ENCODE data around the gene ESR1.

The ESR1 gene

DNA sequence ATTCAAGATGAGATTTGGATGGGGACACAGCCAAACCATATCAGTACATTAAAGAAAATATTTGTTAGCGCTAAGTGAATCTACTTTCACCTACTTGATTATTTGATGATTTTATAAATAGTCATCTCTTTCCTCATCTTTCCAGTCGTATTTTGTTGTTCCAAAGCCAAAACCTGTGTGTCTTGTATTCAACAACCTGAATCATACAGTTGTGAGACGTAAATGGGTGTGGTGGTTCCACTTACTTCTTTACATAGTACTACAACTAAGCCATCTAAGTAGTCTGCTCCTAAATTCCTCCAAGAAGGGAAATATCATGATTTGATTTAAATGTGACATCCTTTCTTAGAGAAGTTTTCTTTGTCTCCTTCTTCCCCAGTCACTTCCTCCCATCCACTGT is 132.8 kb downstream of the ESR1 start:
- TF ChIP-seq SNAI2 (CRISPR knock-in tag; IDR thresholded peaks at IDR 0.05) = no peak
- no peak for TF ChIP-seq RARB (CRISPR knock-in tag; IDR thresholded peaks at IDR 0.05)
- TF ChIP-seq ZFP30 (CRISPR knock-in tag; IDR thresholded peaks at IDR 0.05) = no peak
- TF ChIP-seq ZC3H10 (CRISPR knock-in tag; IDR thresholded peaks at IDR 0.05) = no peak
- TF ChIP-seq ZFP3 (CRISPR knock-in tag; IDR thresholded peaks at IDR 0.05) = no peak
- TF ChIP-seq, protein P1, sequence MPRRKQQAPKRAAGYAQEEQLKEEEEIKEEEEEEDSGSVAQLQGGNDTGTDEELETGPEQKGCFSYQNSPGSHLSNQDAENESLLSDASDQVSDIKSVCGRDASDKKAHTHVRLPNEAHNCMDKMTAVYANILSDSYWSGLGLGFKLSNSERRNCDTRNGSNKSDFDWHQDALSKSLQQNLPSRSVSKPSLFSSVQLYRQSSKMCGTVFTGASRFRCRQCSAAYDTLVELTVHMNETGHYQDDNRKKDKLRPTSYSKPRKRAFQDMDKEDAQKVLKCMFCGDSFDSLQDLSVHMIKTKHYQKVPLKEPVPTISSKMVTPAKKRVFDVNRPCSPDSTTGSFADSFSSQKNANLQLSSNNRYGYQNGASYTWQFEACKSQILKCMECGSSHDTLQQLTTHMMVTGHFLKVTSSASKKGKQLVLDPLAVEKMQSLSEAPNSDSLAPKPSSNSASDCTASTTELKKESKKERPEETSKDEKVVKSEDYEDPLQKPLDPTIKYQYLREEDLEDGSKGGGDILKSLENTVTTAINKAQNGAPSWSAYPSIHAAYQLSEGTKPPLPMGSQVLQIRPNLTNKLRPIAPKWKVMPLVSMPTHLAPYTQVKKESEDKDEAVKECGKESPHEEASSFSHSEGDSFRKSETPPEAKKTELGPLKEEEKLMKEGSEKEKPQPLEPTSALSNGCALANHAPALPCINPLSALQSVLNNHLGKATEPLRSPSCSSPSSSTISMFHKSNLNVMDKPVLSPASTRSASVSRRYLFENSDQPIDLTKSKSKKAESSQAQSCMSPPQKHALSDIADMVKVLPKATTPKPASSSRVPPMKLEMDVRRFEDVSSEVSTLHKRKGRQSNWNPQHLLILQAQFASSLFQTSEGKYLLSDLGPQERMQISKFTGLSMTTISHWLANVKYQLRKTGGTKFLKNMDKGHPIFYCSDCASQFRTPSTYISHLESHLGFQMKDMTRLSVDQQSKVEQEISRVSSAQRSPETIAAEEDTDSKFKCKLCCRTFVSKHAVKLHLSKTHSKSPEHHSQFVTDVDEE (CRISPR knock-in tag; IDR thresholded peaks at IDR 0.05) = no peak
- no peak for TF ChIP-seq CSDC2 (CRISPR knock-in tag; IDR thresholded peaks at IDR 0.05)
- TF ChIP-seq, protein P2, sequence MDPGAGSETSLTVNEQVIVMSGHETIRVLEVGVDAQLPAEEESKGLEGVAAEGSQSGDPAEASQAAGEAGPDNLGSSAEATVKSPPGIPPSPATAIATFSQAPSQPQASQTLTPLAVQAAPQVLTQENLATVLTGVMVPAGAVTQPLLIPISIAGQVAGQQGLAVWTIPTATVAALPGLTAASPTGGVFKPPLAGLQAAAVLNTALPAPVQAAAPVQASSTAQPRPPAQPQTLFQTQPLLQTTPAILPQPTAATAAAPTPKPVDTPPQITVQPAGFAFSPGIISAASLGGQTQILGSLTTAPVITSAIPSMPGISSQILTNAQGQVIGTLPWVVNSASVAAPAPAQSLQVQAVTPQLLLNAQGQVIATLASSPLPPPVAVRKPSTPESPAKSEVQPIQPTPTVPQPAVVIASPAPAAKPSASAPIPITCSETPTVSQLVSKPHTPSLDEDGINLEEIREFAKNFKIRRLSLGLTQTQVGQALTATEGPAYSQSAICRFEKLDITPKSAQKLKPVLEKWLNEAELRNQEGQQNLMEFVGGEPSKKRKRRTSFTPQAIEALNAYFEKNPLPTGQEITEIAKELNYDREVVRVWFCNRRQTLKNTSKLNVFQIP (CRISPR knock-in tag; IDR thresholded peaks at IDR 0.05; ENCODE audit: borderline replicate concordance, low read depth) = no peak
- no peak for TF ChIP-seq ESRRG (CRISPR knock-in tag; IDR thresholded peaks at IDR 0.05)
- no peak for TF ChIP-seq PPARA (CRISPR knock-in tag; IDR thresholded peaks at IDR 0.05; ENCODE audit: borderline replicate concordance)
- TF ChIP-seq OSR1 (CRISPR knock-in tag; IDR thresholded peaks at IDR 0.05) = no peak
- no peak for TF ChIP-seq ARNTL (CRISPR knock-in tag; IDR thresholded peaks at IDR 0.05; ENCODE audit: borderline replicate concordance, low read depth)
- TF ChIP-seq, protein P3, sequence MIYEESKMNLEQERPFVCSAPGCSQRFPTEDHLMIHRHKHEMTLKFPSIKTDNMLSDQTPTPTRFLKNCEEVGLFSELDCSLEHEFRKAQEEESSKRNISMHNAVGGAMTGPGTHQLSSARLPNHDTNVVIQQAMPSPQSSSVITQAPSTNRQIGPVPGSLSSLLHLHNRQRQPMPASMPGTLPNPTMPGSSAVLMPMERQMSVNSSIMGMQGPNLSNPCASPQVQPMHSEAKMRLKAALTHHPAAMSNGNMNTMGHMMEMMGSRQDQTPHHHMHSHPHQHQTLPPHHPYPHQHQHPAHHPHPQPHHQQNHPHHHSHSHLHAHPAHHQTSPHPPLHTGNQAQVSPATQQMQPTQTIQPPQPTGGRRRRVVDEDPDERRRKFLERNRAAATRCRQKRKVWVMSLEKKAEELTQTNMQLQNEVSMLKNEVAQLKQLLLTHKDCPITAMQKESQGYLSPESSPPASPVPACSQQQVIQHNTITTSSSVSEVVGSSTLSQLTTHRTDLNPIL (CRISPR knock-in tag; IDR thresholded peaks at IDR 0.05; ENCODE audit: low read depth) = no peak
- TF ChIP-seq ZNF8 (CRISPR knock-in tag; IDR thresholded peaks at IDR 0.05) = no peak
- no peak for TF ChIP-seq TCF4 (CRISPR knock-in tag; IDR thresholded peaks at IDR 0.05; ENCODE audit: borderline replicate concordance)

DNA sequence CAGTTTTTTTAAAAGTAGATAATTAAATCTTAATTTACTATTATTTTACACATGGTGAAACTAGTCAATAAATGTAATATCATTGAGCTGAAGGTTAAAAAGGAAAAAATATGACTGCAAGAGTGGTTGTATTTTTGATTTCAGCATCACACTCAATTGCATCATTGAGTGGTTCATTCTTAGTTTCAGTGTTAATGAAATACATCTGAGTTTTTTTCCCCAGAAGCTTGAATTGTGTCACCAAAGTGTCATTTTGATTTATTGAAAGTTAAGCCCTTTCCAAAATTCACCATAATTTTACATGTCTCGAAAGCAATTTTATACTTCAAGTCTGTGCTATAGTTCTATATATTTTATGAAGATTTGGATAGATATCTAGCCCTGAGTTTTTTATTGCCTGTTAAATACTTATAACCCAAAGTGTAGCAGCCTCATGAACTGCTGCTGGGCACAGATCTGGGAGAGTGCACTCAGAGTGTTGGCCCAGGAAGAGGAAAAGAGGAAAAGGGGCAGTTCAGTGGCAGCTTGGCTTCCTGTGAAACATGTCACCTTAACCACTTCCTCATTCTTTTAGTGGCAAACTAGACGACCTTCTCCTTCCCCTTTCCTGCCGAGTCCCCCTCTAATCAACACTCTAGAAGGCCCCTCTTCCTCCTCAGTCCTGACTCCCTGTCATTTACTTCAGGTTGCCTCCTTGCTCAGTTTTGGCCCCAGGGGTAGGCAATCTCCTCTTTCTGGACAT is 140.7 kb downstream of the ESR1 start:
- no peak for ATAC-seq

More for the DNA sequence above, 132.8 kb downstream of the ESR1 start:
- no peak for ATAC-seq

DNA sequence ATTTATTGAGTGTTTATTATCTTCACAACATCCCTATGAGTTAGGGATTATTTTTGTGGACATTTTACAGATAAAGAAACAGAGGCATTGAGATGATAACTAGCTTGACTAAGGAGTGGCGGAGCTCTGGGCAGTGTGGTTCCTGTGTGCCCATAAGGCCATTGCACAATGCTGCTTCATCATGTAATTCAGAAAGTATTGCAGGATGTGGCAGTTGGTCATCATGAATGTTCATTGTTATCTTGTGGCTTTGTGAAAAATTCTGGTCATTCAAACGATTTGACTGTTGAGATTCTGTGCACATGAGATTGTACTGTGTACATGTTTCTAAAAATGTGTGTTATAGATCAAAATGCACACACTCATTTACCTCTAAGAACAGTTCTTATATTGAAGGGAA is 150.8 kb downstream of the ESR1 start:
- ATAC-seq = no peak
- TF ChIP-seq SNAI2 (CRISPR knock-in tag; IDR thresholded peaks at IDR 0.05) = no peak
- TF ChIP-seq, protein P4, sequence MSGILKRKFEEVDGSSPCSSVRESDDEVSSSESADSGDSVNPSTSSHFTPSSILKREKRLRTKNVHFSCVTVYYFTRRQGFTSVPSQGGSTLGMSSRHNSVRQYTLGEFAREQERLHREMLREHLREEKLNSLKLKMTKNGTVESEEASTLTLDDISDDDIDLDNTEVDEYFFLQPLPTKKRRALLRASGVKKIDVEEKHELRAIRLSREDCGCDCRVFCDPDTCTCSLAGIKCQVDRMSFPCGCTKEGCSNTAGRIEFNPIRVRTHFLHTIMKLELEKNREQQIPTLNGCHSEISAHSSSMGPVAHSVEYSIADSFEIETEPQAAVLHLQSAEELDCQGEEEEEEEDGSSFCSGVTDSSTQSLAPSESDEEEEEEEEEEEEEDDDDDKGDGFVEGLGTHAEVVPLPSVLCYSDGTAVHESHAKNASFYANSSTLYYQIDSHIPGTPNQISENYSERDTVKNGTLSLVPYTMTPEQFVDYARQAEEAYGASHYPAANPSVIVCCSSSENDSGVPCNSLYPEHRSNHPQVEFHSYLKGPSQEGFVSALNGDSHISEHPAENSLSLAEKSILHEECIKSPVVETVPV (CRISPR knock-in tag; IDR thresholded peaks at IDR 0.05) = no peak
- no peak for TF ChIP-seq RARB (CRISPR knock-in tag; IDR thresholded peaks at IDR 0.05)
- TF ChIP-seq GLIS3 (CRISPR knock-in tag; IDR thresholded peaks at IDR 0.05) = no peak
- TF ChIP-seq BACH2 (CRISPR knock-in tag; IDR thresholded peaks at IDR 0.05; ENCODE audit: borderline replicate concordance) = no peak
- no peak for TF ChIP-seq ZNF70 (CRISPR knock-in tag; IDR thresholded peaks at IDR 0.05)
- no peak for TF ChIP-seq PPARA (CRISPR knock-in tag; IDR thresholded peaks at IDR 0.05; ENCODE audit: borderline replicate concordance)
- TF ChIP-seq, protein P1 (CRISPR knock-in tag; IDR thresholded peaks at IDR 0.05) = no peak
- TF ChIP-seq ARNTL (CRISPR knock-in tag; IDR thresholded peaks at IDR 0.05; ENCODE audit: borderline replicate concordance, low read depth) = no peak
- no peak for TF ChIP-seq ZNF565 (CRISPR knock-in tag; conservative IDR thresholded peaks at IDR 0.05; ENCODE audit: low read depth)

More for the DNA sequence above, 140.7 kb downstream of the ESR1 start:
- TF ChIP-seq RARB (CRISPR knock-in tag; IDR thresholded peaks at IDR 0.05) = no peak
- TF ChIP-seq, protein P4 (CRISPR knock-in tag; IDR thresholded peaks at IDR 0.05) = no peak
- TF ChIP-seq ISL1 (CRISPR knock-in tag; IDR thresholded peaks at IDR 0.05) = no peak
- no peak for TF ChIP-seq ZC3H10 (CRISPR knock-in tag; IDR thresholded peaks at IDR 0.05)
- TF ChIP-seq, protein P3 (CRISPR knock-in tag; IDR thresholded peaks at IDR 0.05; ENCODE audit: low read depth) = no peak
- no peak for TF ChIP-seq ESRRG (CRISPR knock-in tag; IDR thresholded peaks at IDR 0.05)
- TF ChIP-seq OSR1 (CRISPR knock-in tag; IDR thresholded peaks at IDR 0.05) = no peak
